Inflammatory macrophage treated with lipopolysaccharide for 4 hours (primary cell): ENCODE results near the gene HES7.
"Not testable (repeated sequence)": the region's sequence is repeated elsewhere in the genome, so short reads cannot be mapped to it uniquely, and the experiment has no call there.

Source experiments
- DNase-seq: peaks from one replicate; pipeline ENCODE4 v3.0.0-alpha.2; 2020

The HES7 gene

DNA sequence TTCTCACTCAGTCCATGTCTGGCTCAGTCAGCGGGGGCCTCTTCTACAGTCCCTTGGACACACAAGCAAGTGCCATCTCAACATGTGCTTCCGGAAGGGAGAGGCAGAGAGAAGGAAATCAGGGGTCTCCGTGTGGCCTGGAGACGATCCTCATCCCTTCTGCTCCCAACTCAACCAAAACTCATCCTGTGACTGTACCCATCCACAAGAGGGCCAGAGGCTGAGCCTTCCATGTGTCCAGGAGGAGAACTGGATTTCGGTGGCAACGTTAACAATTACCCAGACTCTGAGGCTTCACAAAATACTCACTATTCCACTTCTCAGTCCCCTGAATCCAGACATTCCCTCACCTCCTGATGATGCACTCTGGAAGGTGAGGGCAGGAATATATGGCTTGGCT is 28.5 kb downstream of the HES7 start:
- DNase-seq, result no peak

DNA sequence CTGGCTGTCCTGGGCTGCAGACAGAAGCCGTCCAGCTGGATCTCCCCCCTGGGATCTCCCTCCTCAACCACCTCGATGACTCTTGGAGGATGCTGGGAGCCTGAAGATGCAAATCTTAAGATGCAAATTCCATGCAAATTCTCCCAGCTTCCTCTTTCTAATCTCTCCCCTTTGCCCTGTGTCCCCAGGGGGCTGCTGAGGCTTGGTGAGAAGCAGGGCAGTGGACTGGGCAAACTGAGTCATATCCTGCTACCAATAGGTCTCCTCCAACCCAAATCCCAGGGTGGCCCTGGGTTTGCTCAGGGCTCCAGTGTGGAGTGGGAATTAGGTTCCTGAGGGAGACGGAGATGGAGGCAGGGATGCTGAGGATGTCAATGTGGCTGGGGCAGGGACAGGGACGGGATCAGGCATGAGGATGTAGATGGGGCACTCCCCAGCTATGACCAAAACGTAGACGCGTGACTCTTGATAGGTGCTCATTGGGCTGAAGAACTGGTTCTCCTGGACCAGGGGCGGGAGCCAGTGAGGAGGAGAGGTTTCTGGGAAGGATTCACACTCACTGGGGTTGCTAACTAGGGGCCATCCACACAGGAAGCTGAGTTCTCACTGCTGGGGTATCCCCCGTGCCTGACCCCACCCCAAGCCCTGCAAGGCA is 32.7 kb downstream of the HES7 start:
- peak; percentile 84 for DNase-seq

- no peak for DNase-seq
Measured at GRCh38 chr17:8089728-8090127, 34.2 kb downstream of the HES7 start.

GRCh38 chr17:8087952-8088230 is 36.0 kb downstream of the HES7 start:
- no peak for DNase-seq

GRCh38 chr17:8087075-8087951 is 36.6 kb downstream of the HES7 start, which contains the start of gene ALOX12B:
TSS of gene ALOX12B (minus strand) at chr17:8087716. CDS start at chr17:8087442, 274 bp downstream.
- no peak for DNase-seq

GRCh38 chr17:8084250-8084649 is 39.7 kb downstream of the HES7 start:
- no peak for DNase-seq

DNA sequence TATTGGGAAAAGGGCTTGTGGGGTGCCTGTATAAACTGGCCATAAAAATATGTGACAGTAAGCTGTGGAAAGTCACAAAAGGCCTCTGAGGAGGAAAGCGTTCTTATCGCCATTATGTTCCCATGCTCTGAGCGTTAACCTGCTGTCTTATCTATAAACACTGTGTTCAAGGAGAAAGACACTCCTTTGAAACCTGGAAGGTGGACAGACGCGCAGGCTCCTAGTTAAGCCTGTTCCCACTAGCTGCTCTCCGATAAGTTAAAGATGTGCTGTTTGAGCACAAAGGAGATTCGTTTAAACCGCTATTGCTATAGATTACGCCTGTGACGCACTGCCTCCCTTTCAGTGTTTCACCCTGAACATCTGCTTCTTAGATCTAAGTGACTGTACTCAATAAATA is 41.6 kb downstream of the HES7 start:
- no peak for DNase-seq

GRCh38 chr17:8081876-8082275 is 42.0 kb downstream of the HES7 start:
- DNase-seq, result no peak

DNA sequence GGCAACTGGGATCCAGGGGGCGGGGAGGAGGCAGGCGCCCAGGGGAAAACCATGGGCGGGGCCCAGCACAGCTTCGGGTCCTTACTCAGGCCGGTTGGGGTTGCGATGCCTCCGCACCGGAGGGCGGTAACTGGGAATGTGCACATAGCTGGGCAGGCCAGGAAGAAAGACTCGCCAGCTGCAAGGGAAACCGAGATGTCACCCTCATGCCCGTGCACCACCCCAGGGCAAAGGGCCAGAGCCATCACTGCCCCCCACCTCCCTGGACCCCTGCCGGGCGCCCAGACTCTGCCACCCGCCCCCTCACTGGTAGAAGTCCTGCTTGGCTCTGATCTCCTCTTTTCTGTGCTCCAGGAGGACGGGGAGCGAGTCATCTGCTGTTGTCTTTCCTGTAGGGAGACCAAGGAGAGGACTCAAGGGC is 43.1 kb downstream of the HES7 start:
- DNase-seq, result no peak

GRCh38 chr17:8080208-8080798 is 43.6 kb downstream of the HES7 start:
- DNase-seq, result no peak

DNA sequence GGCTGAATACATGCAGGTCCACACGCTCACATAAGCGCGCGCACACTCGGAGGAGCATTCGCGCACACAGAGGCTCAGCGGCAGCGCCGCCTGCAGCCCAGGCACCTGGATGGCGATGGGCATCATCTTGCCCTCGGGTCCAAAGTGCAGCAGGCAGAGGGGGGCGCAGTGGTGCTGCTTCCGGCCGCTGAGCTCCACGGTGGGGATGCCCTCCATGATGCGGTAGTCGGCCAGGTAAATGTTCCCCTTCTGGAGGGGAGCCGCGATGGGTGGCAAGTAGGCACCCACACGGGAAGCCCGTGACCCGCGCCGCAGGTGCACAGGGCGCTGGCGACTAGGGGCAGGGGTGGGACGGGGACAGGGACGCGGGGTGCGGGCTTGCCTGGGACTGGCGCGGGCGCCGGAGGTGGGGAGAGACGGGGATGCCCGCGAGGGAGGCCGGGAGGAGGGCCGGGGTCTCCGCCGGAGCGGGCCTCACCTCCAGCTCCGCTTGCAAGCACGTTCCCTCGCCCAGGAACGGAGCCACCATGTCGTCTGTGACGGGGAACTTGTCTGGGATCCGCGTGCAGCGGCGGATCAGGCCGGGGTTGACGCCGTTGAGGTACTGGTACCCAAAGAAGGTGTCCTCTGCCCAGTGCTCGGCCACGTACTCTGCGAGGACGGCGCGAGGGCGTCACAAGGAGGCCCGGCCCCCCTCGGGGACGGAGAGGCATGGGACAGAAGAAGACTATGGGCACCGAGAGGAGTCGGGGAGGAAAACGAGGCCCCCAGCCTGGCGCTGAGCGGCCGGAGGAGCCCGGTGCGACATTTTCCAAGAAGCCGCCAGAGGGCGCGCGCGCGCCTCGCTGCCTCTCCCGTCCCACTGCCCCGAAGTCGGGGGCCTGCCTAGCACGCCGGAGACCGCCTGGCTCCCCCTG is 44.4 kb downstream of the HES7 start:
- DNase-seq, result peak; percentile 53

GRCh38 chr17:8077939-8078338 is 46.0 kb downstream of the HES7 start:
- not testable (repeated sequence) for DNase-seq

GRCh38 chr17:8076502-8077266 is 47.2 kb downstream of the HES7 start:
- no peak for DNase-seq

DNA sequence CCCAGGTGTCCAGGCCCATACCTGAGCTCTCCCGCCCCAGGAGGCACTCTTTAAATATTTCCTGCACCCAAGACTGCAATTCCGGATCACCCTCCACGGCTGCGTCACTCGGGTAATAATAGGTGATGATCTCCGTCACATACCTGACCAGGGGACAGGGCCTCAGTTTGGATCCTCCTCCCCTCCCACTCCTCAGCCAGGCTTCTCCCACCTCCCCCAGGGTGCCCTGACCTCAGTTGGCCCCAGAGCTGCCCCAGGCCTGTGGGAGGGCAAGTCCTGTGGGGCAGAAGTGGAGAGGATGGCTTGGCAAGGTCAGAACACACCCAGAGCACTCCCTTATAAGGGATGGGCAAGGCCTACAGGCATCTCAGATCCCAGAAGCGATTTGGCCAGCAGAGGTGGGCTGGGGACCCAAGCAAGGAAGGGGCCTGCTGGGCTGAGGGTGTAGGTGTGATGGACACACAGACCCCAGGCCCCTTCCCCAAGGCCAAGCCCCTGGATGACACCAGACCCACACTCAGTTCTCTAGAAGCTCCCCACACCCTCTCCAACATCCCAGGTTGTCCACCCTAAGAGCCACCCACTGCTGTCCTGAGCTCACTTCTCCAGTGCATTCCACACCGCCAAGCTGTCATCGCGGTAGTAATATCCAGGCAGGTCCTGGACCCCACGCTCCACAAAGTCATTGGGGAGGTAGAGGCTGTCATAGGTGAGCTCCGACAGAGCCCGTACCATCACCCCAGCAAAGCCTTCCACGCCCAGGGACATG is 48.1 kb downstream of the HES7 start:
- DNase-seq, result no peak

DNA sequence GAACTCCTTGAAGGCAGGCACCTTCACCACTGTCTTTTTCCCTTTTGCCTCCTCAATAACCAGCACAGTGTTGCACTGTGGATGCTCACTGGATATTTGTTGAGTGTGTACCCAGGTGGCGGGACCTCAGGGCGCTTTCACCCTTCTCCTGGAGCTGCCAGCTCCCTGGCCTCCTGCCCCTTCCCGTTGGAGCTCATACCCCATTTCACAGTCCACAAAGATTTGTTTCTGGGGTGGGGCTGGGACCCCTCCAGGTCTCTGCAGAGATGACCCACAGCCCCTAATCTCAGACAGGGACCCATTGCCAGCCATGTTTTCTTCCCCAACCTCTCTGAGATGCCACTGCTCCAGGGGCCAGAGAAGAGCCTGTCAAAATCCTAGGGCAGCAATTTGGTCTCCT is 48.8 kb downstream of the HES7 start:
- DNase-seq, result no peak

GRCh38 chr17:8074554-8074953 is 49.4 kb downstream of the HES7 start:
- DNase-seq, result no peak

GRCh38 chr17:8073627-8074484 is 50.0 kb downstream of the HES7 start:
- DNase-seq, result peak; percentile 69

DNA sequence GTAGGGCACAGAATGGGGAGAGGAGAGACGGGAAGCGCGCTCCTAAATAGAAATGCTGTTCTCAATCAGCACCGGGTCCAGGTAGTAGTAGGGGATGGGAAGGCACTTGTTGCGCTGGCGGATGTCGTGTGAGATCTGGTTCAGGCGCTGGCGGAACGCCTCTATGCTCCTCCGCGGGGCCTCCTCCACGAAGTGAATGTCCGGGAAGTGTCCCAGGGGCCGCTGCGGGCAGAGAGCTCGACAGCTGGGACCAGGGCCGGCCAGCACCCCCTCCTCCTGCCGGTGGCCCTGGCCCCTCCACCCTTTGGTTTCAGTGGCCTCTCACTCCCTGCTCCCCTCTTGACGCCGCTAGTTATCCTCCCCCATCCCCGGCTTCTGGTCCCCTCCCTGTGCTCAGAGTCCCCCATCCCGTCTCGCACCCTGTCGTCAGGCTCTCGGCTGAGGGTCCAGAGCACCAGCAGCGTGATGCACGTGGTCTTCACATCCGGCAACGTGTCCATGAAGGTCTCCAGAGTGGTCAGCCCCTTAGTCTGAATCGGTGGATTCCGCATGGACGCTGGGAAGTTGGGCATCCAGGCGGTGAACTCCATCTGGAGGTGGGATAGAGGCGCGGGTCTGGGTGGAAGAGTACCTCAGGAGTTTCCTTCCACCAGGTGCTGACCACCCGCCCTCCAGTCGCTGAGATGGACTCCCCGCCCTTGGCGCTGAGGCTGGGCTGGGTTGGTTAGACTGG is 51.0 kb downstream of the HES7 start:
- DNase-seq, result no peak

DNA sequence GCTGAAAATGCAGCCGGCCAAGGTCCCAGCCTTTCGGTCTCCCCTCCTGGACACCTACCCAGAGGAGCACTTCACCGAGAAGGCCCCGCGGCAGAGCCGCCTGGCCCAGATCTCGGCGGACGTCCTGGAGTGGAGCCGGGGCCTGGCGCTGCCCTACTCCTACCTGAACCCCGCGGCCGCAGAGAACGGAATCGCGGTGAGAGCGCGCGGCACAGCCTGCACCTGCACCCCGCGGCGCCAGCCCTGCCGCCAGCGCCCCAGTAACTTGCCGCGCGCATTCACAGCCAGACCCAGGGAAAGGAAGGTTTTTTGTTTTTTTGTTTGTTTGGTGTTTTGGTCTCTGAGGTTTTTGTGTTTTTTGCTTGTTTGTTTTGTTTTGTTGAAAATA is 51.6 kb downstream of the HES7 start:
- no peak for DNase-seq

DNA sequence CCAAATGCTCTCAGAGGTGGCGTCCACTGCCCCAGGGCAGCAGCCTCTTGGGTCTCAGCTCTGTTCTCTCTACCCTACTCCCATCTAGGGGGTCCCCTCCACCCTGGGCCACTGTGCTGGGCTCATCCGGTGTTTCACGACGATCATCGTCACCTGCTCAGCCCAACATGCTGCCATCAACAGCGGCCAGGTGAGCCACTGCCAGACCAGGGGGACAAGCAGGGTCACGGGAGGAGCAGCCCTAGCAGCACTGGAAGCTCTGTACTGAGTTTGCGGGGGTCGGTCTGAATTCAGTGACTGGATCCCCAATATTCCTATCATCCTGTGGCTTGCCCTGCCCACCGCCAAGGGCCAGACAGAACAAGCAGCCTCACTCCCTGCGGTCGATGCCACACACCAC is 52.4 kb downstream of the HES7 start:
- DNase-seq, result no peak
